Activated CD8-positive, alpha-beta T cell treated with anti-CD3 and anti-CD28 coated beads for 36 hours (primary cell): Measurements from ENCODE around the gene NMNAT2. TPM values are rescaled to one million over a fixed set of nuclear protein-coding genes. Genes with fewer than 3 reads are reported as not detected.

Experiments
- ATAC-seq: fragments of 200-7000 bp; cut with Tn5 transposase; one replicate; pipeline ENCODE4 v1.10.0; 2021; ENCODE audit warnings: mild to moderate bottlenecking, moderate library complexity
- CTCF ChIA-PET: fragments of 350-600 bp; sonication (Branson Sonifier 250); formaldehyde crosslinking; loops from one replicate; lab custom pipeline; 2021; ENCODE audit warnings: antibody characterized with exemption; lab: Charles Lee
- POLR2A ChIA-PET: fragments of 350-600 bp; sonication (Branson Sonifier 250); formaldehyde crosslinking; loops from one replicate; lab custom pipeline; 2021; ENCODE audit warnings: antibody characterized with exemption; lab: Charles Lee
- DNase-seq: peaks from one replicate; pipeline ENCODE4 v3.0.0-alpha.2; 2020
- H3K27ac Mint-ChIP-seq: one replicate; pipeline ENCODE4 v1.8.0; 2021; ENCODE audit warnings: mild to moderate bottlenecking, mixed read lengths
- H3K27me3 Mint-ChIP-seq: one replicate; pipeline ENCODE4 v1.8.0; 2021; ENCODE audit warnings: mixed read lengths
- H3K36me3 Mint-ChIP-seq: one replicate; pipeline ENCODE4 v1.8.0; 2021; ENCODE audit warnings: low read depth, mixed read lengths
- H3K4me1 Mint-ChIP-seq: one replicate; pipeline ENCODE4 v1.8.0; 2021; ENCODE audit warnings: low read depth, mixed read lengths
- H3K4me3 Mint-ChIP-seq: one replicate; pipeline ENCODE4 v1.8.0; 2021; ENCODE audit warnings: mild to moderate bottlenecking, moderate library complexity, mixed read lengths
- H3K9me3 Mint-ChIP-seq: one replicate; pipeline ENCODE4 v1.8.0; 2021; ENCODE audit warnings: mixed read lengths
- CTCF ChIP-seq: fragments of 200-600 bp; IDR thresholded peaks from one replicate; pipeline ENCODE4 v1.8.0; 2022; ENCODE audit warnings: antibody characterized with exemption, mild to moderate bottlenecking
- intact Hi-C: fragments of 100-400 bp; cut with micrococcal nuclease; formaldehyde crosslinking; loops from one replicate; pipeline ENCODE4 v1.10.0; 2022
- total RNA-seq, 2 experiments: library from RNA; stranded (reverse); gene quantifications; one replicate each; pipeline ENCODE4 v1.2.3, GENCODE V29; 2021

The NMNAT2 gene
- total RNA-seq, 2 experiments from 2014 or later = not detected

GRCh38 chr1:183315991-183316758 is 102.0 kb downstream of the NMNAT2 start:
- H3K4me3 Mint-ChIP-seq = no peak overlapping the region
- ATAC-seq = no peak
- POLR2A ChIA-PET = interaction anchor here (1.3 kb wide), 1 partner anchor 10 kb away, joined by 4 read pairs; no protein-coding TSS in a partner anchor
- no peaks in the 10 kb centered on the region for H3K4me1 Mint-ChIP-seq
- H3K36me3 Mint-ChIP-seq = no peaks in the 10 kb centered on the region
- peaks cover 16% of the 10 kb centered on the region for H3K27me3 Mint-ChIP-seq
- intact Hi-C loops = no loop called here
- no peak overlapping the region for H3K27ac Mint-ChIP-seq
- CTCF ChIA-PET = interaction anchor here (2.1 to 2.9 kb wide), 2 partner anchors 11 to 34 kb away, joined by 6 to 10 read pairs; no protein-coding TSS in a partner anchor
- DNase-seq = no peak
- no peak for TF ChIP-seq CTCF
- no peaks in the 10 kb centered on the region for H3K9me3 Mint-ChIP-seq

- intact Hi-C loops = no loop called here
- H3K4me3 Mint-ChIP-seq = no peak overlapping the region
- H3K27ac Mint-ChIP-seq = no peak overlapping the region
- no peaks in the 10 kb centered on the region for H3K9me3 Mint-ChIP-seq
- peaks cover 7% of the 10 kb centered on the region for H3K4me1 Mint-ChIP-seq
- H3K36me3 Mint-ChIP-seq = no peaks in the 10 kb centered on the region
- DNase-seq (no peak), ATAC-seq (no peak)
- POLR2A ChIA-PET = no interaction called here
- CTCF ChIA-PET = interaction anchor here (1.1 kb wide), 1 partner anchor 31 kb away, joined by 3 read pairs; no protein-coding TSS in a partner anchor
- peaks cover 8% of the 10 kb centered on the region for H3K27me3 Mint-ChIP-seq
- no peak for TF ChIP-seq CTCF
Measured at GRCh38 chr1:183313063-183313462, 105.1 kb downstream of the NMNAT2 start.

- DNase-seq = peak; percentile 50
- ChIA-PET CTCF (no interaction called here), POLR2A (no interaction called here)
- peak overlapping the region; percentile 65 for H3K27ac Mint-ChIP-seq
- H3K27me3 Mint-ChIP-seq = peaks cover 3% of the 10 kb centered on the region
- TF ChIP-seq CTCF = no peak
- H3K4me3 Mint-ChIP-seq = no peak overlapping the region
- no peaks in the 10 kb centered on the region for H3K9me3 Mint-ChIP-seq
- intact Hi-C loops = no loop called here
- peaks cover 7% of the 10 kb centered on the region for H3K4me1 Mint-ChIP-seq
- peak; percentile 55 for ATAC-seq
- no peaks in the 10 kb centered on the region for H3K36me3 Mint-ChIP-seq
Measured at GRCh38 chr1:183310753-183311479, 107.3 kb downstream of the NMNAT2 start.

DNA sequence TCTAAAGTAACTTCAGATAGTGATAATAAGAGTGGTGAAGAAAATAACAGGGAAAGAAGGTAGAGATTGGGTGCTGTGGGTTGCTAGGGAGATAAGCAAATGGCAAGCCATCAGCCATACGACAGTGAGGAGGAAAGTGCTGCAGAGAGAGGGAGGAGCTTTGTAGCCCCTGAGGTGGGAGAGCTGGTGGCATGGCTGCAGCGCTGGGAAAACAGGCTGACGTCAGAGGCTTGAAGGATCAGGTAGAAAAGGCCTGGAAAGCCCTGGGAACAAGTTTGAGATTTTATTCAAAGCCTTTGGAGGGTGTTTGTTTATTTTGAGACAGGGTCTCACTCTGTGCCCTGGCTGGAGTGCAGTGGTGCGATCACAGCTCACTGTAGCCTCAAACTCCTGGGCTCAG is 109.5 kb downstream of the NMNAT2 start:
- H3K4me1 Mint-ChIP-seq = peaks cover 7% of the 10 kb centered on the region
- no peak for ATAC-seq

More for the DNA sequence above, 109.5 kb downstream of the NMNAT2 start:
- DNase-seq = no peak
- Mint-ChIP-seq H3K27me3 (peaks cover 4% of the 10 kb centered on the region), H3K36me3 (no peaks in the 10 kb centered on the region), H3K27ac (no peak overlapping the region), H3K9me3 (no peaks in the 10 kb centered on the region), H3K4me3 (no peak overlapping the region)
- intact Hi-C loops = no loop called here
- CTCF ChIA-PET = no interaction called here
- POLR2A ChIA-PET = no interaction called here
- TF ChIP-seq CTCF = no peak
